ENCODE measurements around the gene OSBP2. TPM values are rescaled to one million over a fixed set of nuclear protein-coding genes. Genes with fewer than 3 reads are reported as not detected.
A peak's percentile ranks its signal among the peaks of the same experiment; 100 is the strongest.

The OSBP2 gene
- total RNA-seq, 4 donors from 2014 or later, result 0.60 to 7.5 (median 4.3) TPM

DNA sequence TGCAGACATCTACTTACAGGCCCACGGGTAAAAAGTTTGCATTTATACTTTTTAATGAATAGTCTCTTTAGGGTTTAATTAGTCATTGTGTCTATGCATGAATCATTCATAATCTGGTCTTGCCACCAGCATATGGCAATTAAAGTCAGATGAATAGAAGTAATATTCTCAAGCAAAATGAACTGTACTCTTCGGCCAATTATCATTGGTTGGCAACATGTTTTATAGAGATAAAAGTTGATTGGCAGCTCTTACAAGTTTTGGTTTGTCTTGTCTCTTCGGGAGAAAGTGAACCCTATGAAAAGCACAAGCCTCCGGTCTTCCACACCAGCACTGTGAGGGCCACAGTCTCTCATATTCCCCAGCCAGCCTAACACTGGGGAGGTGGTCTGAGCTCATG is 97.8 kb downstream of the OSBP2 start:
- no peaks in the 10 kb centered on the region for H3K36me3 ChIP-seq
- intact Hi-C loops (cut with DNase I; ENCODE audit: low total_unique reads), result no loop called here

DNA sequence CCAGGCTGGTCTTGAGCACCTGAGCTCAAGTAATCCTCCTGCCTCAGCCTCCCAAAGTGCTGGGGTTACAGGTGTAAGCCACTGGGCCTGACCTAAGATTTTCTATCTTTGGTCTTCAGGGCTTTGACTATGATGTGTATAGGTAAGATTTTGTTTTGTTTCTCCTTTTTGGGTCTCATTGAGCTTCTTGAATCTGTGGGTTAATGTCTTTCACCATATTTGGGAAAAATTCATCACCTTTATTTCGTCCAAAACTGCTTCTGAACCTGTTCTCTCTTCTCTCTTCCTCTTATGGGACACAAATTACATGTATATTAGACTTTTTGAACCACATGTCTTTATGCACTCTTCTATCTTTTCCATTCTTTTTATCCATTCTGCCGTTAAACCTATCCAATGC is 100.4 kb downstream of the OSBP2 start:
- TF ChIP-seq EP300 (IDR thresholded peaks at IDR 0.05; ENCODE audit: low read depth) (no peak), POLR2AphosphoS5 (IDR thresholded peaks at IDR 0.05) (no peak), POLR2A (IDR thresholded peaks at IDR 0.05) (no peak)
- TF ChIP-seq, protein P1, sequence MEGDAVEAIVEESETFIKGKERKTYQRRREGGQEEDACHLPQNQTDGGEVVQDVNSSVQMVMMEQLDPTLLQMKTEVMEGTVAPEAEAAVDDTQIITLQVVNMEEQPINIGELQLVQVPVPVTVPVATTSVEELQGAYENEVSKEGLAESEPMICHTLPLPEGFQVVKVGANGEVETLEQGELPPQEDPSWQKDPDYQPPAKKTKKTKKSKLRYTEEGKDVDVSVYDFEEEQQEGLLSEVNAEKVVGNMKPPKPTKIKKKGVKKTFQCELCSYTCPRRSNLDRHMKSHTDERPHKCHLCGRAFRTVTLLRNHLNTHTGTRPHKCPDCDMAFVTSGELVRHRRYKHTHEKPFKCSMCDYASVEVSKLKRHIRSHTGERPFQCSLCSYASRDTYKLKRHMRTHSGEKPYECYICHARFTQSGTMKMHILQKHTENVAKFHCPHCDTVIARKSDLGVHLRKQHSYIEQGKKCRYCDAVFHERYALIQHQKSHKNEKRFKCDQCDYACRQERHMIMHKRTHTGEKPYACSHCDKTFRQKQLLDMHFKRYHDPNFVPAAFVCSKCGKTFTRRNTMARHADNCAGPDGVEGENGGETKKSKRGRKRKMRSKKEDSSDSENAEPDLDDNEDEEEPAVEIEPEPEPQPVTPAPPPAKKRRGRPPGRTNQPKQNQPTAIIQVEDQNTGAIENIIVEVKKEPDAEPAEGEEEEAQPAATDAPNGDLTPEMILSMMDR (IDR thresholded peaks at IDR 0.05), result no peak
- H3K4me1 ChIP-seq, result no peaks in the 10 kb centered on the region
- in situ Hi-C loops (cut with MboI; ENCODE audit: low pct_ligation_motif_present in 1 of 4, low pct_unique_long_range_greater_than_20kb in 1 of 4, low sequenced_read_pairs in 3 of 4), result no loop called here
- DNase-seq, result no peak
- no peaks in the 10 kb centered on the region for H3K9me3 ChIP-seq
- no peak overlapping the region for H3K27ac ChIP-seq
- WGBS, 2 donors (ENCODE audit: low coverage in 1 of 2), result 73 to 79% methylated on average over 2 of the region's 2 CpGs
- intact Hi-C loops (cut with DNase I; ENCODE audit: low total_unique reads), result no loop called here
- H3K4me3 ChIP-seq, result no peak overlapping the region
- peaks cover 9% of the 10 kb centered on the region for H3K27me3 ChIP-seq
- H3K36me3 ChIP-seq, result no peaks in the 10 kb centered on the region

More for the DNA sequence above, 97.8 kb downstream of the OSBP2 start:
- no peaks in the 10 kb centered on the region for H3K4me1 ChIP-seq
- no peaks in the 10 kb centered on the region for H3K9me3 ChIP-seq
- H3K4me3 ChIP-seq, result no peak overlapping the region
- WGBS, 2 donors (ENCODE audit: low coverage in 1 of 2), result 66 to 73% methylated on average over 2 to 4 of the region's 4 CpGs
- no peak for DNase-seq
- no peak for TF ChIP-seq POLR2A (IDR thresholded peaks at IDR 0.05)
- TF ChIP-seq EP300 (IDR thresholded peaks at IDR 0.05; ENCODE audit: low read depth), result no peak
- TF ChIP-seq, protein P1 (IDR thresholded peaks at IDR 0.05), result no peak
- no peak for TF ChIP-seq POLR2AphosphoS5 (IDR thresholded peaks at IDR 0.05)
- H3K27me3 ChIP-seq, result no peaks in the 10 kb centered on the region
- in situ Hi-C loops (cut with MboI; ENCODE audit: low pct_ligation_motif_present in 1 of 4, low pct_unique_long_range_greater_than_20kb in 1 of 4, low sequenced_read_pairs in 3 of 4), result no loop called here
- H3K27ac ChIP-seq, result no peak overlapping the region

DNA sequence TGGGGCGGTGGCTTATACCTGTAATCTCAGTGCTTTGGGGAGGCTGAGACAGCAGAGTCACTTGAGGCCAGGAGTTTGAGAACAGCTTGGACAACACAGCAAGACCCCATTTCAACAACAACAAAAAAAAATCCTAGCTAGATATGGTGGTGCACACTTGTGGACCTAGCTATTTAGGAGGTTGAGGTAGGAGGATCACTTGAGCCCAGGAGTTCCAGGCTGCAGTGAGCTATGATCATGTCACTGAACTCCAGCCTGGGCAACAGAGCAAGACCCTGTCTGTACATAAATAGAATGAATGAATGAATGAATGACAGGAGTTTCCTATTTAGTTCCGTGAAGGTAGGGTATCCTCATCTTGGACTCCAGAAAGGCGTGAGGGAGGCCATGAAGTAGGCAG is 107.0 kb downstream of the OSBP2 start:
- Histone ChIP-seq H3K4me1 (peaks cover 4 to 14% (median 10%) of the 10 kb centered on the region in 4 donors), H3K9me3 (no peaks in the 10 kb centered on the region), H3K36me3 (no peaks in the 10 kb centered on the region), H3K4me3 (no peak overlapping the region), H3K27me3 (peaks cover 33% of the 10 kb centered on the region), H3K27ac (no peak overlapping the region)
- WGBS, 2 donors (ENCODE audit: low coverage in 1 of 2), result 83 to 87% methylated on average over 1 to 3 of the region's 3 CpGs
- TF ChIP-seq, protein P1 (IDR thresholded peaks at IDR 0.05), result no peak
- TF ChIP-seq POLR2AphosphoS5 (IDR thresholded peaks at IDR 0.05) (no peak), EP300 (IDR thresholded peaks at IDR 0.05; ENCODE audit: low read depth) (no peak), POLR2A (IDR thresholded peaks at IDR 0.05) (no peak)
- DNase-seq, result no peak
- intact Hi-C loops (cut with DNase I; ENCODE audit: low total_unique reads) (no loop called here), in situ Hi-C loops (cut with MboI; ENCODE audit: low pct_ligation_motif_present in 1 of 4, low pct_unique_long_range_greater_than_20kb in 1 of 4, low sequenced_read_pairs in 3 of 4) (no loop called here)

DNA sequence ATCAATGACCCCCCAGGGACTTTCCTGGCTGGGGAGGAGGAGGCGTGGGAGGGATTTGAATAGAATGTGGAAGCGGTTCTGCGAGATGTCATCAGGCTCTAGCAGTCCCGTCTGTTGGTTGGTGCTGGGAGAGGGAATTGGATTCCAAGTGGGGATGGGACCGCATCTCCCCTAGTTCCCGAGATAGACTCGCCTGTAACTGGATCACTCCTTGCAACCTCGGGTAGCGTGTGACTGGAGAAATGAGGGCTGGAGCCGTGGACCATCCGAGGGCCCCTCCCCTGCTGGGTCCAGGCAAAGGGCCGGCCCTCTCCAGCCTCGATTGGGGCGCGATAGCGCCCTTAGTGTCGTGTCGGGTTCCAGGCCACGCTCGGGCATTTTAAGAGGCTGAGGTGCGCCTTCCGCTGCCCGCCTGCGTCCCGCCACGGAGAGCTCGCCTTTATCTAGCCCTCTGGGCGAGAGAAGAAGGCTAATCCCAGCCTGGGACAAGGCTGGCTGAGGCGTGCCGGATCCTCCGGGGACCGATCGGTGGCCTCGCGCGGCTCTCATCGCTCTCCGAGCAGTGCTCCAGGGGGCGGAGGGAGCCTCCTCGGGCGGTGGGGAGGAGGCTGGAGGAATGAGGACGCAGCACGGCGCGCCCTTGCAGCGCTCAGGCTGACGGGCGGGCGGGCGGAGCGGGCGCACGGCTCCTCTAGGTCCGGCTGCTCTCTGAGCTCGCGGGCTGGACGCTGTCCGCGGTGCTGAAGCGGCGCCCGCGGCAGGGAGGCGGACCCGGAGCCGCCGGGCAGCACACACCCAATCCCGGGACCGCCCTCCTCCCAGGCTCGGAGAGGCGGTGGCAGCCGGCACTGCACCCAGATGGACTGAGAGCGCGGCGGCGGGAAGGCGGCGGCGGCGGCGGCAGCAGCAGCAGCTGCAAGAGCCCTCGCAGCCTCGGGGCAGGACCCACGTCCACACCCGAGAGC is 107.8 kb downstream of the OSBP2 start:
- in situ Hi-C loops (cut with MboI; ENCODE audit: low pct_ligation_motif_present in 1 of 4, low pct_unique_long_range_greater_than_20kb in 1 of 4, low sequenced_read_pairs in 3 of 4), result no loop called here
- no peaks in the 10 kb centered on the region for H3K36me3 ChIP-seq

More for the DNA sequence above, 107.8 kb downstream of the OSBP2 start:
- TF ChIP-seq POLR2A (IDR thresholded peaks at IDR 0.05) (no peak), POLR2AphosphoS5 (IDR thresholded peaks at IDR 0.05) (peak in 1 of 3 donors; percentile 13), EP300 (IDR thresholded peaks at IDR 0.05; ENCODE audit: low read depth) (no peak)
- TF ChIP-seq, protein P1 (IDR thresholded peaks at IDR 0.05), result peak; percentile 43 to 74 (median 46)
- WGBS, 2 donors (ENCODE audit: low coverage in 1 of 2), result 6% methylated on average over 63 of the region's 85 CpGs; no CpG with 5 or more reads in 1 of the 2 donors
- Histone ChIP-seq H3K9me3 (no peaks in the 10 kb centered on the region), H3K4me1 (peaks cover 4 to 14% (median 10%) of the 10 kb centered on the region in 4 donors), H3K27me3 (peaks cover 33% of the 10 kb centered on the region), H3K4me3 (peak overlapping the region in 2 of 4 donors; percentile 2 to 32), H3K27ac (no peak overlapping the region)
- intact Hi-C loops (cut with DNase I; ENCODE audit: low total_unique reads), result no loop called here
- peak; percentile 86 for DNase-seq
